Neuronal stem cell (in vitro differentiated cells): ENCODE measurements around the gene SLIT3.

Experiments
- DNase-seq: peaks from one replicate; pipeline ENCODE4 v3.0.0-alpha.2; 2013; ENCODE audit warnings: low spot score
- H2AFZ ChIP-seq: one replicate; pipeline ENCODE4 v1.6.1; 2013; ENCODE audit warnings: mild to moderate bottlenecking, low read length, inconsistent platforms
- H2AK5ac ChIP-seq: 2 replicates; pipeline ENCODE4 v1.6.1; 2013; ENCODE audit warnings: low read depth, mild to moderate bottlenecking, inconsistent platforms, low read length, moderate library complexity, mixed read lengths
- H2BK120ac ChIP-seq: 2 replicates; pipeline ENCODE4 v1.6.1; 2013; ENCODE audit warnings: low read depth, mild to moderate bottlenecking, inconsistent platforms, low read length, moderate library complexity, mixed read lengths
- H2BK12ac ChIP-seq: one replicate; pipeline ENCODE4 v1.6.1; 2013; ENCODE audit warnings: low read length, inconsistent platforms
- H2BK15ac ChIP-seq: 2 replicates; pipeline ENCODE4 v1.6.1; 2013; ENCODE audit warnings: mild to moderate bottlenecking, low read length, inconsistent platforms, mixed read lengths
- H2BK5ac ChIP-seq: one replicate; pipeline ENCODE4 v1.6.1; 2013; ENCODE audit warnings: inconsistent platforms, mild to moderate bottlenecking, low read length, moderate library complexity
- H3K14ac ChIP-seq: one replicate; pipeline ENCODE4 v1.6.1; 2013; ENCODE audit warnings: low read length, inconsistent platforms
- H3K18ac ChIP-seq: 2 replicates; pipeline ENCODE4 v1.6.1; 2013; ENCODE audit warnings: low read length, inconsistent platforms
- H3K23ac ChIP-seq: 2 replicates; pipeline ENCODE4 v1.6.1; 2013; ENCODE audit warnings: low read depth, mild to moderate bottlenecking, mixed read lengths, low read length, inconsistent platforms; ENCODE audit not compliant: poor library complexity
- H3K27ac ChIP-seq: replicated peaks from 3 replicates; pipeline ENCODE4 v1.5.1; 2013; ENCODE audit warnings: low read length, inconsistent platforms
- H3K27me3 ChIP-seq, 3 experiments: 2 replicates each; pipeline ENCODE4 v1.6.1; 2013; ENCODE audit warnings: low read length in 3 of 3, mild to moderate bottlenecking in 2 of 3, inconsistent platforms in 1 of 3, low read depth in 1 of 3, mixed read lengths in 1 of 3, moderate library complexity in 1 of 3; ENCODE audit not compliant: control insufficient read depth in 3 of 3, insufficient read depth in 3 of 3
- H3K36me3 ChIP-seq, 2 donors: replicated peaks in 1 of 2; 2 replicates each; pipeline ENCODE4 v1.6.1; 2013; ENCODE audit warnings: low read length in 2 of 2; ENCODE audit not compliant: control insufficient read depth in 2 of 2, insufficient read depth in 2 of 2
- H3K4ac ChIP-seq: 2 replicates; pipeline ENCODE4 v1.6.1; 2013; ENCODE audit warnings: inconsistent platforms, mild to moderate bottlenecking, low read length, moderate library complexity
- H3K4me1 ChIP-seq, 2 donors: 1 replicate in 1 of 2; 2 replicates in 1 of 2; pipeline ENCODE4 v1.6.1; 2013; ENCODE audit warnings: low read length in 2 of 2, low read depth in 1 of 2; ENCODE audit not compliant: control insufficient read depth in 2 of 2, insufficient read depth in 1 of 2
- H3K4me2 ChIP-seq: one replicate; pipeline ENCODE4 v1.6.1; 2013; ENCODE audit warnings: mild to moderate bottlenecking, low read length, inconsistent platforms; ENCODE audit not compliant: insufficient read depth, poor library complexity, severe bottlenecking
- H3K4me3 ChIP-seq, 2 donors: 2 replicates each; pipeline ENCODE4 v1.5.1; 2013; ENCODE audit warnings: low read length in 2 of 2, mild to moderate bottlenecking in 2 of 2, inconsistent platforms in 1 of 2, moderate library complexity in 1 of 2
- H3K79me1 ChIP-seq: one replicate; pipeline ENCODE4 v1.6.1; 2013; ENCODE audit warnings: low read depth, mild to moderate bottlenecking, inconsistent platforms, low read length, moderate library complexity
- H3K9ac ChIP-seq: one replicate; pipeline ENCODE4 v1.6.1; 2013; ENCODE audit warnings: mild to moderate bottlenecking, low read depth, low read length, inconsistent platforms; ENCODE audit not compliant: poor library complexity
- H3K9me3 ChIP-seq, 2 donors: replicated peaks in 1 of 2; 2 replicates each; pipeline versions ENCODE3 to v1.6.1; 2013; ENCODE audit warnings: low read length in 2 of 2, mild to moderate bottlenecking in 2 of 2, inconsistent platforms in 1 of 2, low read depth in 1 of 2, mixed read lengths in 1 of 2, moderate library complexity in 1 of 2; ENCODE audit not compliant: control insufficient read depth in 2 of 2, insufficient read depth in 1 of 2
- H4K8ac ChIP-seq: one replicate; pipeline ENCODE4 v1.6.1; 2013; ENCODE audit warnings: low read depth, mild to moderate bottlenecking, inconsistent platforms, low read length, moderate library complexity
- H4K91ac ChIP-seq: one replicate; pipeline ENCODE4 v1.6.1; 2013; ENCODE audit warnings: low read length, low read depth, mild to moderate bottlenecking, inconsistent platforms; ENCODE audit not compliant: poor library complexity
- WGBS, 2 donors: extraction: QIAGEN DNeasy Blood & Tissue Kit; methylation state at CpG; one replicate each; pipeline ENCODE4 v1.1.7; 2013; ENCODE audit warnings: missing lambda C conversion rate in 2 of 2, mixed read lengths in 1 of 2; ENCODE audit not compliant: insufficient read length in 2 of 2, insufficient replicate concordance in 1 of 2; ENCODE audit errors: extremely low coverage in 2 of 2; 5-methylcytosine and 5-hydroxymethylcytosine counted together

SLIT3 gene

GRCh38 chr5:169039592-169039991 lies 261.3 kb downstream of the SLIT3 start:
- Histone ChIP-seq H3K4me2 (no peak overlapping the region), H3K36me3 (no peaks in the 10 kb centered on the region), H3K4me3 (no peak overlapping the region), H2AK5ac (no peak overlapping the region), H3K4ac (no peak overlapping the region), H3K9me3 (no peaks in the 10 kb centered on the region), H2BK12ac (no peak overlapping the region), H3K23ac (no peak overlapping the region), H2AFZ (no peak overlapping the region), H3K14ac (no peak overlapping the region), H3K79me1 (no peaks in the 10 kb centered on the region), H3K18ac (no peak overlapping the region), H2BK120ac (no peak overlapping the region), H3K27me3 (peaks cover 0 to 15% (median 0%) of the 10 kb centered on the region in 3 experiments), H3K9ac (no peak overlapping the region), H3K4me1 (peaks cover 0 to 13% of the 10 kb centered on the region in 2 donors), H4K91ac (no peak overlapping the region), H2BK15ac (no peak overlapping the region), H2BK5ac (no peak overlapping the region), H3K27ac (no peak overlapping the region), H4K8ac (no peak overlapping the region)
- DNase-seq: no peak
- WGBS, 2 donors: no CpG with 5 or more reads among the region's 6 CpGs

- Histone ChIP-seq H3K4ac (no peak overlapping the region), H3K18ac (peak overlapping the region; percentile 32), H3K27ac (no peak overlapping the region), H2BK12ac (no peak overlapping the region), H2AK5ac (no peak overlapping the region), H2BK5ac (no peak overlapping the region), H3K79me1 (no peaks in the 10 kb centered on the region), H4K91ac (no peak overlapping the region), H2AFZ (peak overlapping the region; percentile 56), H3K27me3 (peaks cover 0 to 15% (median 0%) of the 10 kb centered on the region in 3 experiments), H3K14ac (no peak overlapping the region), H3K9me3 (no peaks in the 10 kb centered on the region), H3K4me2 (no peak overlapping the region), H3K4me1 (peaks cover 0 to 13% of the 10 kb centered on the region in 2 donors), H3K4me3 (no peak overlapping the region), H3K23ac (no peak overlapping the region), H2BK120ac (no peak overlapping the region), H2BK15ac (no peak overlapping the region), H3K9ac (no peak overlapping the region), H4K8ac (no peak overlapping the region), H3K36me3 (no peaks in the 10 kb centered on the region)
- DNase-seq: no peak
- no CpG with 5 or more reads among the region's 16 CpGs for WGBS, 2 donors
Measured at GRCh38 chr5:169037466-169037865, 263.5 kb downstream of the SLIT3 start.

GRCh38 chr5:169036079-169036805 lies 264.7 kb downstream of the SLIT3 start:
- Histone ChIP-seq H4K91ac (no peak overlapping the region), H2BK15ac (no peak overlapping the region), H3K23ac (no peak overlapping the region), H4K8ac (no peak overlapping the region), H2AK5ac (no peak overlapping the region), H3K4ac (no peak overlapping the region), H3K27me3 (peaks cover 0 to 15% (median 0%) of the 10 kb centered on the region in 3 experiments), H2AFZ (no peak overlapping the region), H3K79me1 (no peaks in the 10 kb centered on the region), H3K9me3 (no peaks in the 10 kb centered on the region), H3K36me3 (no peaks in the 10 kb centered on the region), H3K14ac (no peak overlapping the region), H3K4me2 (no peak overlapping the region), H2BK5ac (no peak overlapping the region), H2BK12ac (no peak overlapping the region), H2BK120ac (no peak overlapping the region), H3K27ac (no peak overlapping the region), H3K18ac (no peak overlapping the region), H3K4me1 (peaks cover 0 to 14% of the 10 kb centered on the region in 2 donors), H3K4me3 (no peak overlapping the region), H3K9ac (no peak overlapping the region)
- no peak for DNase-seq
- WGBS, 2 donors: no CpG with 5 or more reads among the region's 12 CpGs

GRCh38 chr5:169029661-169030274 lies 271.2 kb downstream of the SLIT3 start:
- H2BK12ac ChIP-seq: no peak overlapping the region
- H3K23ac ChIP-seq: no peak overlapping the region
- no peak overlapping the region for H2BK15ac ChIP-seq
- WGBS, 2 donors: no CpG with 5 or more reads among the region's 1 CpG
- no peak overlapping the region for H4K91ac ChIP-seq
- no peak overlapping the region for H4K8ac ChIP-seq
- H3K9ac ChIP-seq: no peak overlapping the region
- no peak overlapping the region for H3K27ac ChIP-seq
- H2AFZ ChIP-seq: no peak overlapping the region
- no peak overlapping the region for H2BK5ac ChIP-seq
- H3K4me3 ChIP-seq: no peak overlapping the region
- no peaks in the 10 kb centered on the region for H3K27me3 ChIP-seq
- no peak overlapping the region for H3K4ac ChIP-seq
- H3K18ac ChIP-seq: no peak overlapping the region
- H3K14ac ChIP-seq: no peak overlapping the region
- H3K79me1 ChIP-seq: no peaks in the 10 kb centered on the region
- no peak overlapping the region for H2AK5ac ChIP-seq
- no peak overlapping the region for H3K4me2 ChIP-seq
- DNase-seq: no peak
- peaks cover 0 to 13% of the 10 kb centered on the region in 2 donors for H3K4me1 ChIP-seq
- no peak overlapping the region for H2BK120ac ChIP-seq
- H3K36me3 ChIP-seq: no peaks in the 10 kb centered on the region
- no peaks in the 10 kb centered on the region for H3K9me3 ChIP-seq
